K562 (cell line): Measurements from ENCODE around the gene ITPRID2. TPM values are rescaled to one million over a fixed set of nuclear protein-coding genes. Genes with fewer than 3 reads are reported as not detected.

ENCODE experiments used
- ATAC-seq: fragments of 200-7000 bp; cut with Tn5 transposase; 3 replicates; pipeline ENCODE4 v1.9.1; 2020; ENCODE audit warnings: moderate library complexity
- BruUV-seq: library from RNA; stranded (reverse); fragments of 400-500 nt; replicated peaks from 2 replicates; lab custom pipeline; 2021; lab: Mats Ljungman, UMichigan
- CTCF ChIA-PET: fragments of 300-600 bp; formaldehyde crosslinking; extraction: SDS; loops from one replicate; lab custom pipeline; 2021; ENCODE audit warnings: low intra/inter-chr PET ratio; lab: Yijun Ruan, JAX
- POLR2A ChIA-PET: fragments of 300-600, 350-650 bp; sonication (Branson Sonifier 250); formaldehyde crosslinking; extraction: SDS; loops from one replicate; lab custom pipeline; 2021; ENCODE audit warnings: antibody characterized with exemption, inconsistent platforms; lab: Yijun Ruan, JAX
- DNase-seq, 4 experiments: peaks; one replicate each; pipeline versions ENCODE4 v3.0.0 to v3.0.0-alpha.2; 2011 to 2018; ENCODE audit warnings: low spot score in 3 of 4, mixed read lengths in 3 of 4; ENCODE audit errors: extremely low read depth in 1 of 4
- FAIRE-seq: peaks from 2 replicates; lab custom pipeline; 2011; peaks lifted over from hg19 to GRCh38; lab: Jason Lieb, UNC
- H2AFZ ChIP-seq: 2 replicates; pipeline ENCODE4 v1.6.0; 2011; ENCODE audit warnings: low read depth, low read length, control low read depth, inconsistent platforms
- H3K27ac ChIP-seq: fragments of 200-600 bp; 3 replicates; pipeline ENCODE4 v1.8.0; 2011; ENCODE audit warnings: low read depth, mild to moderate bottlenecking, control low read depth, inconsistent platforms, low read length, moderate library complexity, mixed read lengths; ENCODE audit errors: extremely low read depth
- H3K27me3 ChIP-seq, 2 experiments: fragments of 300-600 bp in 1 of 2; 2 replicates in 1 of 2; 3 replicates in 1 of 2; pipeline versions ENCODE4 v1.6.0 to v1.8.0; 2011; ENCODE audit warnings: inconsistent platforms in 2 of 2, low read length in 2 of 2, mild to moderate bottlenecking in 1 of 2, mixed read lengths in 1 of 2, moderate library complexity in 1 of 2; ENCODE audit not compliant: control insufficient read depth in 2 of 2, insufficient read depth in 2 of 2
- H3K36me3 ChIP-seq: fragments of 300-600 bp; 3 replicates; pipeline ENCODE4 v1.8.0; 2011; ENCODE audit warnings: mild to moderate bottlenecking, low read length, inconsistent platforms; ENCODE audit not compliant: control insufficient read depth, insufficient read depth
- H3K4me1 ChIP-seq, 2 experiments: fragments of 200-600 bp in 1 of 2; replicated peaks in 1 of 2; 2 replicates in 1 of 2; 3 replicates in 1 of 2; pipeline versions ENCODE4 v1.5.1 to v1.8.0; 2011; ENCODE audit warnings: inconsistent platforms in 2 of 2, low read length in 2 of 2, mild to moderate bottlenecking in 1 of 2, mixed read lengths in 1 of 2, moderate library complexity in 1 of 2; ENCODE audit not compliant: control insufficient read depth in 2 of 2, insufficient read depth in 2 of 2
- H3K4me2 ChIP-seq: 2 replicates; pipeline ENCODE4 v1.6.1; 2011; ENCODE audit warnings: low read length, control low read depth, inconsistent platforms, mixed read lengths; ENCODE audit not compliant: insufficient read depth
- H3K4me3 ChIP-seq: fragments of 200-600 bp; sonication (generic), shearing (Covaris generic); 2 replicates; pipeline ENCODE4 v1.5.1; 2016; ENCODE audit warnings: control low read depth, inconsistent platforms
- H3K79me2 ChIP-seq: fragments of 200-600 bp; 3 replicates; pipeline ENCODE4 v1.8.0; 2011; ENCODE audit warnings: low read length, inconsistent platforms; ENCODE audit not compliant: control insufficient read depth, insufficient read depth
- H3K9ac ChIP-seq, 2 experiments: 2 replicates each; pipeline versions ENCODE4 v1.6.0 to v1.6.1; 2011; ENCODE audit warnings: low read depth in 2 of 2, low read length in 2 of 2, control low read depth in 1 of 2, inconsistent platforms in 1 of 2, mild to moderate bottlenecking in 1 of 2, mixed read lengths in 1 of 2; ENCODE audit not compliant: insufficient read depth in 1 of 2
- H3K9me1 ChIP-seq: one replicate; pipeline ENCODE4 v1.6.0; 2011; ENCODE audit warnings: inconsistent platforms, mild to moderate bottlenecking, low read length, moderate library complexity; ENCODE audit not compliant: control insufficient read depth, insufficient read depth
- H3K9me3 ChIP-seq: replicated peaks from 2 replicates; pipeline ENCODE4 v1.5.1; 2011; ENCODE audit warnings: low read depth, low read length, inconsistent platforms; ENCODE audit not compliant: control insufficient read depth, insufficient read depth
- H4K20me1 ChIP-seq: replicated peaks from 2 replicates; pipeline ENCODE4 v1.6.1; 2011; ENCODE audit warnings: low read length, inconsistent platforms, mixed read lengths; ENCODE audit not compliant: control insufficient read depth, insufficient read depth
- ARNT ChIP-seq, 2 experiments: fragments of 450-650 bp; IDR thresholded peaks; 2 replicates each; pipeline ENCODE4 v1.6.1; 2016; ENCODE audit warnings: mild to moderate bottlenecking in 1 of 2
- HDGF ChIP-seq: fragments of 450-650 bp; IDR thresholded peaks from 2 replicates; pipeline ENCODE4 v1.6.1; 2016
- IRF1 ChIP-seq: sonication (generic); formaldehyde crosslinking; IDR thresholded peaks from 2 replicates; pipeline ENCODE4 v1.8.0; 2022; ENCODE audit warnings: missing genetic modification reagents, mild to moderate bottlenecking, borderline replicate concordance
- PBX2 ChIP-seq, 2 experiments: IDR thresholded peaks in 1 of 2; conservative IDR thresholded peaks in 1 of 2; 2 replicates each; pipeline ENCODE4 v1.6.1; 2016; ENCODE audit warnings: low read depth in 2 of 2, mild to moderate bottlenecking in 1 of 2, missing compliant biosample characterization in 1 of 2, missing genetic modification characterization in 1 of 2, moderate library complexity in 1 of 2
- SPI1 ChIP-seq: IDR thresholded peaks from 2 replicates; pipeline ENCODE4 v1.6.1; 2011; ENCODE audit warnings: low read depth, low read length, control low read depth, borderline replicate concordance
- ZNF217 ChIP-seq: sonication (generic); formaldehyde crosslinking; IDR thresholded peaks from 2 replicates; pipeline ENCODE4 v1.8.0; 2022; ENCODE audit warnings: mild to moderate bottlenecking, missing genetic modification reagents
- ZNF592 ChIP-seq: fragments of 450-650 bp; IDR thresholded peaks from 2 replicates; pipeline ENCODE4 v1.6.1; 2017; ENCODE audit warnings: antibody characterized with exemption, mild to moderate bottlenecking
- ZSCAN32 ChIP-seq: fragments of 450-650 bp; formaldehyde crosslinking; IDR thresholded peaks from 2 replicates; pipeline ENCODE4 v1.4.0; 2020; ENCODE audit warnings: mild to moderate bottlenecking, moderate library complexity
- WGBS: fragments of 100-300 bp; shearing (Covaris generic); methylation state at CpG from one replicate; pipeline ENCODE4 v1.1.6; 2016; ENCODE audit warnings: low coverage, mixed read lengths; ENCODE audit not compliant: insufficient coverage; ENCODE audit errors: missing lambda C conversion rate; 5-methylcytosine and 5-hydroxymethylcytosine counted together
- in situ Hi-C: fragments of 300-500 bp; cut with MboI; formaldehyde crosslinking; loops from 4 replicates; pipeline ENCODE4 v1.15.0; 2018; ENCODE audit warnings: inconsistent platforms, mixed read lengths
- intact Hi-C: fragments of 100-400 bp; cut with micrococcal nuclease; formaldehyde crosslinking; loops from 2 replicates; pipeline ENCODE4 v1.14.2; 2022
- polyA plus RNA-seq, 8 experiments: library from polyadenylated mRNA; depleted of rRNA in 4 of 8; stranded (reverse) in 5 of 8; unstranded in 3 of 8; fragments of >200 nt; fragmentation: Nextera tagmentation in 2 of 8; fragmentation: Illumina TruSeq in 1 of 8; extraction: Ambion mirVana in 2 of 8; extraction: Trizol in 1 of 8; gene quantifications; 2 replicates each; pipeline versions ENCODE4 v1.2.1 to v1.2.3, GENCODE V29; 2011 to 2014; ENCODE audit warnings: inconsistent platforms in 1 of 8, missing spikeins in 1 of 8
- total RNA-seq, 7 experiments: library from RNA; depleted of rRNA in 6 of 7; stranded (reverse); fragments of >200 nt in 6 of 7; fragmentation: Illumina TruSeq in 2 of 7; extraction: Trizol in 2 of 7; gene quantifications; 2 replicates each; pipeline versions ENCODE4 v1.2.1 to v1.2.3, GENCODE V29; 2011 to 2021; ENCODE audit warnings: low replicate concordance in 1 of 7

Gene ITPRID2
- total and polyA plus RNA-seq, 9 of the 15 experiments (the other 6 are each of a cell fraction or from before 2014, with no cell fraction given), result 18.5 to 77.8 (median 52.0) TPM

GRCh38 chr2:181977661-181978350, 86.3 kb downstream of the ITPRID2 start:
- H3K27ac ChIP-seq, result no peak overlapping the region
- no peaks in the 10 kb centered on the region for H3K36me3 ChIP-seq
- no peak for TF ChIP-seq IRF1 (CRISPR knock-in tag)
- TF ChIP-seq SPI1, result no peak
- TF ChIP-seq ZSCAN32 (CRISPR knock-in tag), result no peak
- TF ChIP-seq ARNT (IDR thresholded peaks at IDR 0.05), result no peak
- no peak for TF ChIP-seq HDGF
- no peak for TF ChIP-seq ZNF592
- TF ChIP-seq ZNF217 (CRISPR knock-in tag), result no peak
- no peak for TF ChIP-seq PBX2 (CRISPR knock-in tag; IDR thresholded peaks at IDR 0.05; ENCODE audit: low read depth)
- no peak for TF ChIP-seq PBX2 (tag; conservative IDR thresholded peaks at IDR 0.05; ENCODE audit: low read depth)
- H3K4me1 ChIP-seq, result no peaks in the 10 kb centered on the region
- H3K4me3 ChIP-seq, result no peak overlapping the region
- H4K20me1 ChIP-seq, result no peaks in the 10 kb centered on the region
- in situ Hi-C loops (no loop called here), intact Hi-C loops (no loop called here)
- FAIRE-seq (no peak), ATAC-seq (no peak), DNase-seq (no peak)
- no peak overlapping the region for H2AFZ ChIP-seq
- 1% methylated on average over 5 of the region's 5 CpGs for WGBS
- H3K9ac ChIP-seq, result no peak overlapping the region
- no TSS peak for BruUV-seq
- H3K4me2 ChIP-seq, result no peak overlapping the region
- CTCF ChIA-PET, result no interaction called here
- POLR2A ChIA-PET, result interaction anchor here (1.0 kb wide), 1 partner anchor 165 kb away, joined by 3 read pairs; no protein-coding TSS in a partner anchor
- no peaks in the 10 kb centered on the region for H3K79me2 ChIP-seq
- no peaks in the 10 kb centered on the region for H3K9me1 ChIP-seq
- H3K9me3 ChIP-seq, result no peaks in the 10 kb centered on the region
- H3K27me3 ChIP-seq, result no peaks in the 10 kb centered on the region
